Hepatocyte (in vitro differentiated cells): ENCODE data around the gene RHCG. TPM values are rescaled to one million over a fixed set of nuclear protein-coding genes. Genes with fewer than 3 reads are reported as not detected.
"Not testable (repeated sequence)": the region's sequence is repeated elsewhere in the genome, so short reads cannot be mapped to it uniquely, and the experiment has no call there.

Experiments
- DNase-seq: peaks from one replicate; pipeline ENCODE4 v3.0.0-alpha.2; 2016; ENCODE audit warnings: low spot score
- H2AFZ ChIP-seq: fragments of 200-600 bp; sonication (generic); 2 replicates; pipeline ENCODE4 v1.6.0; 2016; ENCODE audit warnings: antibody characterized with exemption, mild to moderate bottlenecking
- H3K27ac ChIP-seq: fragments of 200-600 bp; sonication (generic); 2 replicates; pipeline ENCODE4 v1.5.1; 2016; ENCODE audit warnings: mild to moderate bottlenecking
- H3K27me3 ChIP-seq: fragments of 200-600 bp; sonication (generic); 2 replicates; pipeline ENCODE4 v1.6.1; 2016
- H3K36me3 ChIP-seq: fragments of 200-600 bp; sonication (generic); replicated peaks from 2 replicates; pipeline ENCODE4 v1.5.1; 2016; ENCODE audit warnings: low read depth; ENCODE audit not compliant: insufficient read depth
- H3K4me1 ChIP-seq: fragments of 200-600 bp; sonication (generic); 2 replicates; pipeline ENCODE4 v1.5.1; 2016; ENCODE audit warnings: mild to moderate bottlenecking, moderate library complexity; ENCODE audit not compliant: insufficient read depth
- H3K4me2 ChIP-seq: fragments of 200-600 bp; sonication (generic); 2 replicates; pipeline ENCODE4 v1.6.0; 2016
- H3K4me3 ChIP-seq: fragments of 200-600 bp; sonication (generic); 2 replicates; pipeline ENCODE4 v1.5.1; 2016; ENCODE audit warnings: mild to moderate bottlenecking
- H3K79me2 ChIP-seq: fragments of 200-600 bp; sonication (generic); 2 replicates; pipeline ENCODE4 v1.6.0; 2017; ENCODE audit warnings: mild to moderate bottlenecking
- H3K9me2 ChIP-seq: fragments of 200-600 bp; sonication (generic); replicated peaks from 2 replicates; pipeline ENCODE4 v1.6.0; 2017; ENCODE audit warnings: mild to moderate bottlenecking; ENCODE audit not compliant: insufficient read depth
- H3K9me3 ChIP-seq: fragments of 200-600 bp; sonication (generic); 2 replicates; pipeline ENCODE4 v1.5.1; 2016; ENCODE audit warnings: low read depth, mild to moderate bottlenecking
- H4K20me1 ChIP-seq: fragments of 200-600 bp; sonication (generic); 2 replicates; pipeline ENCODE4 v1.6.0; 2016; ENCODE audit warnings: mild to moderate bottlenecking; ENCODE audit not compliant: insufficient read depth, poor library complexity, severe bottlenecking
- EZH2 ChIP-seq: fragments of 200-600 bp; sonication (generic); IDR thresholded peaks from 2 replicates; pipeline ENCODE4 v1.6.1; 2016; ENCODE audit warnings: antibody characterized with exemption, mild to moderate bottlenecking, borderline replicate concordance
- EZH2phosphoT487 ChIP-seq: fragments of 200-600 bp; sonication (generic); IDR thresholded peaks from one replicate; pipeline ENCODE4 v1.6.1; 2018; ENCODE audit warnings: antibody characterized with exemption, mild to moderate bottlenecking, low read depth, moderate library complexity; ENCODE audit not compliant: unreplicated experiment, severe bottlenecking
- WGBS: methylation state at CpG from one replicate; pipeline ENCODE4 v1.1.6; 2016; ENCODE audit warnings: low lambda C conversion rate; ENCODE audit errors: missing lambda C conversion rate; 5-methylcytosine and 5-hydroxymethylcytosine counted together
- polyA plus RNA-seq: library from polyadenylated mRNA; unstranded; fragments of >200 nt; fragmentation: Nextera tagmentation; extraction: Ambion mirVana; gene quantifications from 2 replicates; pipeline ENCODE4 v1.2.1, GENCODE V29; 2016
- total RNA-seq: library from RNA; depleted of rRNA; stranded (reverse); fragments of >200 nt; gene quantifications from 2 replicates; pipeline ENCODE4 v1.2.3, GENCODE V29; 2014
- TF ChIP-seq, protein P1 (sequence below): fragments of 200-600 bp; sonication (generic); IDR thresholded peaks from 2 replicates; pipeline ENCODE4 v1.5.1; 2016; ENCODE audit warnings: antibody characterized with exemption, mild to moderate bottlenecking; ENCODE audit not compliant: poor library complexity

The RHCG gene
- total and polyA plus RNA-seq, 2 experiments from 2014 or later, result 1.1 to 1.7 TPM

DNA sequence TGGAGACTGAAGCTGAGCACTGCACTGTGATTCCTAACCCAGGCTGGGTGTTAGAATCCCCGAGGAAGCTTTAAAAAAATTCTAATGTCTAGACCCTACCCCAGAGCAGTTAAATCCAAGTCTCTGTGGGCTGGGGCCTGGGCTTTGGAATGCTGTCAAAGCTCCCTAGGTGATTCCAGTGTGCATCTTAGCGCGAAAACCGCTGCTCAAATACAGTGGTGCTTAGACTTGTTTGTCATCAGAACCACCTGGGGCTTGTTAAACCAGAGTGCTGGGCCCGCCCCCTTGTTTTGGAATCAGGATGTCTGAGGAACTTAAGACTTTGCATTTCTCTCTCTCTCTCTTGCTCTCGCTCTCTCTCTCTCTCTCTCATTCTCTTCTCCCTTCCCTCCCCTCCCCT is 20.7 kb downstream of the RHCG start:
- Histone ChIP-seq H3K9me2 (no peaks in the 10 kb centered on the region), H3K4me3 (no peak overlapping the region), H3K4me1 (no peaks in the 10 kb centered on the region), H3K9me3 (no peaks in the 10 kb centered on the region), H2AFZ (no peak overlapping the region), H3K27ac (no peak overlapping the region), H3K4me2 (no peak overlapping the region), H3K79me2 (no peaks in the 10 kb centered on the region), H4K20me1 (no peaks in the 10 kb centered on the region), H3K27me3 (peaks cover 35% of the 10 kb centered on the region), H3K36me3 (no peaks in the 10 kb centered on the region)
- no peak for DNase-seq
- 47% methylated on average over 6 of the region's 6 CpGs for WGBS
- TF ChIP-seq, protein P1, sequence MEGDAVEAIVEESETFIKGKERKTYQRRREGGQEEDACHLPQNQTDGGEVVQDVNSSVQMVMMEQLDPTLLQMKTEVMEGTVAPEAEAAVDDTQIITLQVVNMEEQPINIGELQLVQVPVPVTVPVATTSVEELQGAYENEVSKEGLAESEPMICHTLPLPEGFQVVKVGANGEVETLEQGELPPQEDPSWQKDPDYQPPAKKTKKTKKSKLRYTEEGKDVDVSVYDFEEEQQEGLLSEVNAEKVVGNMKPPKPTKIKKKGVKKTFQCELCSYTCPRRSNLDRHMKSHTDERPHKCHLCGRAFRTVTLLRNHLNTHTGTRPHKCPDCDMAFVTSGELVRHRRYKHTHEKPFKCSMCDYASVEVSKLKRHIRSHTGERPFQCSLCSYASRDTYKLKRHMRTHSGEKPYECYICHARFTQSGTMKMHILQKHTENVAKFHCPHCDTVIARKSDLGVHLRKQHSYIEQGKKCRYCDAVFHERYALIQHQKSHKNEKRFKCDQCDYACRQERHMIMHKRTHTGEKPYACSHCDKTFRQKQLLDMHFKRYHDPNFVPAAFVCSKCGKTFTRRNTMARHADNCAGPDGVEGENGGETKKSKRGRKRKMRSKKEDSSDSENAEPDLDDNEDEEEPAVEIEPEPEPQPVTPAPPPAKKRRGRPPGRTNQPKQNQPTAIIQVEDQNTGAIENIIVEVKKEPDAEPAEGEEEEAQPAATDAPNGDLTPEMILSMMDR, result no peak

GRCh38 chr15:89472785-89473256 is 23.6 kb downstream of the RHCG start:
- H3K4me2 ChIP-seq, result no peak overlapping the region
- no peaks in the 10 kb centered on the region for H3K9me2 ChIP-seq
- TF ChIP-seq, protein P1, result peak; percentile 74
- no peak for TF ChIP-seq EZH2phosphoT487
- TF ChIP-seq EZH2, result no peak
- peak; percentile 63 for DNase-seq
- no peak overlapping the region for H2AFZ ChIP-seq
- no peaks in the 10 kb centered on the region for H3K36me3 ChIP-seq
- peaks cover 35% of the 10 kb centered on the region for H3K27me3 ChIP-seq
- no peak overlapping the region for H3K4me3 ChIP-seq
- 13% methylated on average over 7 of the region's 7 CpGs for WGBS
- H4K20me1 ChIP-seq, result no peaks in the 10 kb centered on the region
- no peaks in the 10 kb centered on the region for H3K79me2 ChIP-seq
- no peaks in the 10 kb centered on the region for H3K9me3 ChIP-seq
- H3K4me1 ChIP-seq, result no peaks in the 10 kb centered on the region
- H3K27ac ChIP-seq, result no peak overlapping the region

DNA sequence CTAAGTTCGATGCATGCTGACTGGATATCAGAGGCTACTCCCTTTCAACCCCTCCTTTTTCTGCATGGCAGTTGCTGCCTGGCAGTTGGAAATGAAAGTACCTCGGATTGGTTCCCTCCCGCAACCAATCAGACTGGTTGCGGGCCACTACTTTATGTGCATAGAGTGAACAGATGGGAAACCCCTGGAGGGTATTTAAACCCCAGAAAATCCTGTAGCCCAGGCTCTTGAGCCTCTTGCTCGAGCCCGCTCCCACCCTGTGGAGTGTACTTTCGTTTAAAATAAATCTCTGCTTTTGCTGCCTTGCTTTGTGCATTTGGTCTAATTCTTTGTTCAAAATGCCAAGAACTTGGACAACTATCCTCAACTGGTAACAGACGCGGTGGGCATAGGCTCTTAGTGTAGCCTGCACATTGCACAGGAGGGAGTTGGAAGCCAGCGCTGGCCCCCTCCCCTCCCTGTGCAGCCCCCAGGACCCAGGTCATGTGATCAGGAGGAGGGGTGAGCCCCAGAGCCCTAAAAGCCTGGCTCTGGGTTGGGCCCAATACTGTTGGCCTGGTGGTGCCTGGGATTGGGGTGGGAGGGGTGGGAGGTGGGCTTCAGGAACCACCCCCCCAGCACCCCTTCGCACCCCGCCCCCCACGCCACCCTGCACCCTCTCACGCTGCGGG is 26.8 kb downstream of the RHCG start:
- Histone ChIP-seq H3K9me3 (no peaks in the 10 kb centered on the region), H3K79me2 (no peaks in the 10 kb centered on the region), H3K36me3 (no peaks in the 10 kb centered on the region), H3K27me3 (peaks cover 18% of the 10 kb centered on the region), H2AFZ (no peak overlapping the region), H3K4me3 (no peak overlapping the region), H3K4me2 (peak overlapping the region; percentile 65), H4K20me1 (no peaks in the 10 kb centered on the region), H3K4me1 (no peaks in the 10 kb centered on the region), H3K27ac (no peak overlapping the region), H3K9me2 (no peaks in the 10 kb centered on the region)
- no peak for DNase-seq
- WGBS, result 77% methylated on average over 10 of the region's 15 CpGs
- TF ChIP-seq EZH2phosphoT487, result no peak
- TF ChIP-seq, protein P1, result no peak
- no peak for TF ChIP-seq EZH2

GRCh38 chr15:89468813-89469212 is 27.6 kb downstream of the RHCG start:
- not testable (repeated sequence) for H3K4me2 ChIP-seq, H3K4me3 ChIP-seq, H3K79me2 ChIP-seq, H2AFZ ChIP-seq, H3K4me1 ChIP-seq, H3K27ac ChIP-seq, DNase-seq, H3K9me3 ChIP-seq, H4K20me1 ChIP-seq, H3K36me3 ChIP-seq, H3K9me2 ChIP-seq
- 19% methylated on average over 1 of the region's 1 CpG for WGBS
- H3K27me3 ChIP-seq, result peaks cover 11% of the 10 kb centered on the region
